ENCODE data around the gene ZNF514.
"Not testable (repeated sequence)": the region's sequence is repeated elsewhere in the genome, so short reads cannot be mapped to it uniquely, and the experiment has no call there.

Gene ZNF514

GRCh38 chr2:95138702-95139101 lies 20.9 kb downstream of the ZNF514 start:
- no peak for DNase-seq (ENCODE audit: low spot score)

GRCh38 chr2:95122197-95122551 lies 37.5 kb downstream of the ZNF514 start:
- DNase-seq (ENCODE audit: low spot score): no peak

- peak; percentile 66 for DNase-seq (ENCODE audit: low spot score)
These were observed 38.0 kb downstream of the ZNF514 start, which contains the start of gene MRPS5 for GRCh38 chr2:95121407-95122196. Gene MRPS5, minus strand, starts transcription at chr2:95121808. Its CDS starts 17 bp downstream, at chr2:95121791.

- no peak for DNase-seq (ENCODE audit: low spot score)
These were observed 38.6 kb downstream of the ZNF514 start for GRCh38 chr2:95121093-95121406.

- peak; percentile 82 for DNase-seq (ENCODE audit: low spot score)
These were observed 44.2 kb downstream of the ZNF514 start for GRCh38 chr2:95115418-95115817.

GRCh38 chr2:95113464-95113863 lies 46.2 kb downstream of the ZNF514 start:
- DNase-seq (ENCODE audit: low spot score): no peak

GRCh38 chr2:95110395-95110794 lies 49.3 kb downstream of the ZNF514 start:
- no peak for DNase-seq (ENCODE audit: low spot score)

GRCh38 chr2:95109260-95109659 lies 50.4 kb downstream of the ZNF514 start:
- peak; percentile 18 for DNase-seq (ENCODE audit: low spot score)

- no peak for DNase-seq (ENCODE audit: low spot score)
These were observed 53.6 kb downstream of the ZNF514 start for GRCh38 chr2:95106081-95106480.

GRCh38 chr2:95104606-95105005 lies 55.0 kb downstream of the ZNF514 start:
- no peak for DNase-seq (ENCODE audit: low spot score)

GRCh38 chr2:95099910-95100309 lies 59.7 kb downstream of the ZNF514 start:
- no peak for DNase-seq (ENCODE audit: low spot score)

- DNase-seq (ENCODE audit: low spot score): not testable (repeated sequence)
These were observed 61.4 kb downstream of the ZNF514 start for GRCh38 chr2:95098273-95098672.
